CD4-positive, alpha-beta T cell (primary cell): Measurements from ENCODE around the gene SRD5A1. TPM values are rescaled to one million over a fixed set of nuclear protein-coding genes. Genes with fewer than 3 reads are reported as not detected.

ENCODE experiments used
- ATAC-seq: fragments of 200-7000 bp; cut with Tn5 transposase; one replicate; pipeline ENCODE4 v1.10.0; 2022; ENCODE audit warnings: mild to moderate bottlenecking; ENCODE audit not compliant: poor library complexity
- CTCF ChIA-PET: fragments of 350-600 bp; sonication (Branson Sonifier 250); formaldehyde crosslinking; loops from one replicate; lab custom pipeline; 2021; ENCODE audit warnings: antibody characterized with exemption, inconsistent platforms; lab: Charles Lee
- POLR2A ChIA-PET: fragments of 350-600 bp; sonication (Branson Sonifier 250); formaldehyde crosslinking; loops from one replicate; lab custom pipeline; 2021; ENCODE audit warnings: antibody characterized with exemption, inconsistent platforms; lab: Charles Lee
- DNase-seq, 14 experiments: peaks; one replicate each; pipeline ENCODE4 v3.0.0-alpha.2; 2013 to 2020; ENCODE audit warnings: mixed read lengths in 2 of 14
- H3K27ac ChIP-seq, 2 donors: one replicate each; pipeline versions ENCODE4 v1.5.1 to v1.7.0; 2013; ENCODE audit warnings: low read length in 2 of 2, low read depth in 1 of 2, mild to moderate bottlenecking in 1 of 2
- H3K27me3 ChIP-seq, 2 experiments: 1 replicate in 1 of 2; 2 replicates in 1 of 2; pipeline versions ENCODE4 v1.6.1 to v1.7.0; 2013; ENCODE audit warnings: low read length in 2 of 2, control low read depth in 1 of 2, mild to moderate bottlenecking in 1 of 2, moderate library complexity in 1 of 2; ENCODE audit not compliant: insufficient read depth in 2 of 2, control insufficient read depth in 1 of 2
- H3K36me3 ChIP-seq: one replicate; pipeline ENCODE4 v1.6.1; 2013; ENCODE audit warnings: low read length, control low read depth; ENCODE audit not compliant: insufficient read depth
- H3K4me1 ChIP-seq: one replicate; pipeline ENCODE4 v1.6.1; 2013; ENCODE audit warnings: low read length, control low read depth; ENCODE audit not compliant: insufficient read depth
- H3K4me3 ChIP-seq: one replicate; pipeline ENCODE4 v1.5.1; 2013; ENCODE audit warnings: mild to moderate bottlenecking, low read length, moderate library complexity
- H3K9me3 ChIP-seq, 2 experiments: 1 replicate in 1 of 2; 2 replicates in 1 of 2; pipeline versions ENCODE4 v1.6.1 to v1.7.0; 2013; ENCODE audit warnings: low read length in 2 of 2, mild to moderate bottlenecking in 2 of 2, control low read depth in 1 of 2, moderate library complexity in 1 of 2; ENCODE audit not compliant: control insufficient read depth in 1 of 2, insufficient read depth in 1 of 2
- H3K27ac Mint-ChIP-seq: one replicate; pipeline ENCODE4 v1.8.0; 2020; ENCODE audit warnings: mixed read lengths
- H3K27me3 Mint-ChIP-seq: one replicate; pipeline ENCODE4 v1.8.0; 2021; ENCODE audit warnings: mixed read lengths
- H3K36me3 Mint-ChIP-seq: one replicate; pipeline ENCODE4 v1.8.0; 2021; ENCODE audit warnings: low read depth, mixed read lengths
- H3K4me1 Mint-ChIP-seq: one replicate; pipeline ENCODE4 v1.8.0; 2021; ENCODE audit warnings: low read depth, mixed read lengths
- H3K4me3 Mint-ChIP-seq: one replicate; pipeline ENCODE4 v1.8.0; 2020; ENCODE audit warnings: mild to moderate bottlenecking, mixed read lengths
- H3K9me3 Mint-ChIP-seq: one replicate; pipeline ENCODE4 v1.8.0; 2020; ENCODE audit warnings: mixed read lengths
- CTCF ChIP-seq: fragments of 200-600 bp; IDR thresholded peaks from one replicate; pipeline ENCODE4 v1.8.0; 2022; ENCODE audit warnings: antibody characterized with exemption, mild to moderate bottlenecking
- intact Hi-C, 2 experiments: fragments of 100-400 bp; cut with DNase I in 1 of 2; cut with micrococcal nuclease in 1 of 2; formaldehyde crosslinking; loops; one replicate each; pipeline versions ENCODE4 v1.15.1 to v1.9.0; 2023 to 2025; cut with DNase I, micrococcal nuclease
- total RNA-seq, 174 experiments: library from RNA in 2 of 174; stranded (reverse) in 2 of 174; gene quantifications; one replicate each; pipeline ENCODE4 v1.2.3 and lab custom pipeline; 2021 to 2026

The SRD5A1 gene
- total RNA-seq, 2 experiments from 2014 or later: 2.3 to 3.0 TPM

DNA sequence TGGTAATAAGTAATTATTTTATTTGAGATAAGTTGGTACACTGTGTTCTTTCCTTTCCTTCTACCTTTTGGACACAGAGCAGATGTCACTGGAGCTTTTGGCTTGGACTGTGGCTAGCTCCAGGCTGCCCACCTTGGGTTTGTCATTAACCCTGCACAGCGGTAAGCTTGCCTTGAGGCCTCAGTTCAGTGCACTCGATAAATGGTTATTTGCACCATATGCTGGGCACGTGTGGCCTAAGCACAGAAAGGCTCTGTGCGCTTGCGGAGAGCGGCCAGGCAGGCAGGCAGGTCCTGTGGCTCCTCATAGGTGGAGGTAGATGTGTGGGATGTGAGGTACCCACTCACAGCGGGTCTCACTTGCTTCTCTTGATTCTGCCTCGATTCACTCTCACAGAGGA is 50.0 kb downstream of the SRD5A1 start:
- Histone ChIP-seq H3K27me3 (peaks cover 12 to 42% of the 10 kb centered on the region in 2 experiments), H3K4me3 (no peak overlapping the region), H3K4me1 (peaks cover 7% of the 10 kb centered on the region), H3K27ac (no peak overlapping the region), H3K36me3 (no peaks in the 10 kb centered on the region), H3K9me3 (peaks cover 0 to 3% of the 10 kb centered on the region in 2 experiments)
- H3K4me1 Mint-ChIP-seq: peaks cover 5% of the 10 kb centered on the region
- no peak overlapping the region for H3K27ac Mint-ChIP-seq
- intact Hi-C loops: no loop called here
- ATAC-seq (no peak), DNase-seq (no peak)
- no peak overlapping the region for H3K4me3 Mint-ChIP-seq
- TF ChIP-seq CTCF: no peak
- CTCF ChIA-PET: no interaction called here
- no peaks in the 10 kb centered on the region for H3K36me3 Mint-ChIP-seq
- H3K9me3 Mint-ChIP-seq: no peaks in the 10 kb centered on the region
- peaks cover 76% of the 10 kb centered on the region for H3K27me3 Mint-ChIP-seq
- POLR2A ChIA-PET: no interaction called here

GRCh38 chr5:6684075-6684474 is 50.8 kb downstream of the SRD5A1 start:
- intact Hi-C loops: no loop called here
- no peak for ATAC-seq
- H3K4me1 Mint-ChIP-seq: peaks cover 5% of the 10 kb centered on the region
- H3K4me3 Mint-ChIP-seq: no peak overlapping the region
- H3K27ac ChIP-seq: no peak overlapping the region
- peaks cover 12 to 48% of the 10 kb centered on the region in 2 experiments for H3K27me3 ChIP-seq
- peaks cover 7% of the 10 kb centered on the region for H3K4me1 ChIP-seq
- no peak overlapping the region for H3K27ac Mint-ChIP-seq
- H3K9me3 Mint-ChIP-seq: no peaks in the 10 kb centered on the region
- POLR2A ChIA-PET: no interaction called here
- CTCF ChIA-PET: no interaction called here
- peaks cover 0 to 3% of the 10 kb centered on the region in 2 experiments for H3K9me3 ChIP-seq
- H3K4me3 ChIP-seq: no peak overlapping the region
- peaks cover 76% of the 10 kb centered on the region for H3K27me3 Mint-ChIP-seq
- no peak for DNase-seq
- no peaks in the 10 kb centered on the region for H3K36me3 Mint-ChIP-seq
- no peaks in the 10 kb centered on the region for H3K36me3 ChIP-seq
- TF ChIP-seq CTCF: no peak

GRCh38 chr5:6686501-6686900 is 53.3 kb downstream of the SRD5A1 start:
- CTCF ChIA-PET: no interaction called here
- peaks cover 85% of the 10 kb centered on the region for H3K27me3 Mint-ChIP-seq

More at GRCh38 chr5:6686501-6686900, 53.3 kb downstream of the SRD5A1 start:
- Mint-ChIP-seq H3K4me1 (peaks cover 5% of the 10 kb centered on the region), H3K4me3 (no peak overlapping the region), H3K36me3 (no peaks in the 10 kb centered on the region), H3K27ac (no peak overlapping the region), H3K9me3 (no peaks in the 10 kb centered on the region)
- POLR2A ChIA-PET: no interaction called here
- H3K27ac ChIP-seq: no peak overlapping the region
- H3K27me3 ChIP-seq: peaks cover 12 to 51% of the 10 kb centered on the region in 2 experiments
- TF ChIP-seq CTCF: no peak
- intact Hi-C loops: no loop called here
- peaks cover 0 to 3% of the 10 kb centered on the region in 2 experiments for H3K9me3 ChIP-seq
- DNase-seq (no peak), ATAC-seq (no peak)
- no peaks in the 10 kb centered on the region for H3K36me3 ChIP-seq
- peaks cover 7% of the 10 kb centered on the region for H3K4me1 ChIP-seq
- H3K4me3 ChIP-seq: no peak overlapping the region
